Skeletal muscle tissue (tissue), 4 donors: ENCODE results near the gene HOMEZ. TPM values are rescaled to one million over a fixed set of nuclear protein-coding genes. Genes with fewer than 3 reads are reported as not detected.
"Not testable (repeated sequence)": the region's sequence is repeated elsewhere in the genome, so short reads cannot be mapped to it uniquely, and the experiment has no call there.

Source experiments
- H3K27ac ChIP-seq: one replicate; pipeline ENCODE4 v1.7.0; 2013; ENCODE audit warnings: mild to moderate bottlenecking, low read depth, low read length, inconsistent platforms
- H3K27me3 ChIP-seq, 3 donors: one replicate each; pipeline ENCODE4 v1.7.0; 2013; ENCODE audit warnings: low read length in 3 of 3; ENCODE audit not compliant: control insufficient read depth in 3 of 3, insufficient read depth in 3 of 3
- H3K36me3 ChIP-seq, 3 donors: one replicate each; pipeline ENCODE4 v1.7.0; 2013; ENCODE audit warnings: low read length in 3 of 3; ENCODE audit not compliant: control insufficient read depth in 3 of 3, insufficient read depth in 3 of 3
- H3K4me1 ChIP-seq, 3 donors: one replicate each; pipeline ENCODE4 v1.7.0; 2013; ENCODE audit warnings: low read length in 3 of 3, mild to moderate bottlenecking in 3 of 3; ENCODE audit not compliant: control insufficient read depth in 3 of 3, insufficient read depth in 3 of 3
- H3K4me3 ChIP-seq, 3 donors: one replicate each; pipeline ENCODE4 v1.7.0; 2013; ENCODE audit warnings: low read length in 3 of 3
- H3K9ac ChIP-seq, 3 donors: one replicate each; pipeline ENCODE4 v1.7.0; 2013; ENCODE audit warnings: low read length in 3 of 3, mild to moderate bottlenecking in 3 of 3, moderate library complexity in 2 of 3, low read depth in 1 of 3
- H3K9me3 ChIP-seq, 3 donors: one replicate each; pipeline ENCODE4 v1.7.0; 2013; ENCODE audit warnings: low read length in 3 of 3; ENCODE audit not compliant: control insufficient read depth in 3 of 3
- total RNA-seq: library from RNA; depleted of rRNA; stranded (reverse); fragments of >200 nt; gene quantifications from one replicate; pipeline ENCODE4 v1.2.3, GENCODE V29; 2014
- donor health status: Osteomylitis.

The HOMEZ gene
- total RNA-seq, 1 donor from 2014 or later, result 5.7 TPM

DNA sequence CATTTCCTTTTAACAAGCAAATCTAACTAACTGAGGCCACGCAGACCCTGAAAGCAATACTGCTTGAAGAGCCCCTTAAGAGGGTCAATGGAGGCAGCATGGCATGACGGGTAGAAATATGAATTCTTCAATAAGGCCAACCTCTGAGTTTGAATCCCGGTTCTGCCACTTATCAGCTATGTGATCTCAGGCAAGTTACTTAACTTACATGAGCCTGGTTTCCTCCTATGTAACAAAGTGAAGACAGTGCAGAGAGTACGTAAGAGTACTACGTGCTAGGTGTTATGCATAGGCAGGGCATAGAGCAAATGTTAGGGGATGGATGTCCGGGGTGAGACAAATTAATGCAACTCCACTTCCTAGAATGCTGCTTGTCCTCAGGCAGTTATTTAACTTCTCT lies 4.7 kb downstream of the HOMEZ start:
- H3K4me3 ChIP-seq, result no peak overlapping the region
- no peak overlapping the region for H3K9ac ChIP-seq
- H3K27ac ChIP-seq, result no peak overlapping the region
- peaks cover 7 to 16% (median 11%) of the 10 kb centered on the region in 3 donors for H3K4me1 ChIP-seq
- H3K9me3 ChIP-seq, result no peaks in the 10 kb centered on the region
- peaks cover 2 to 6% (median 5%) of the 10 kb centered on the region in 3 donors for H3K36me3 ChIP-seq
- H3K27me3 ChIP-seq, result no peaks in the 10 kb centered on the region

DNA sequence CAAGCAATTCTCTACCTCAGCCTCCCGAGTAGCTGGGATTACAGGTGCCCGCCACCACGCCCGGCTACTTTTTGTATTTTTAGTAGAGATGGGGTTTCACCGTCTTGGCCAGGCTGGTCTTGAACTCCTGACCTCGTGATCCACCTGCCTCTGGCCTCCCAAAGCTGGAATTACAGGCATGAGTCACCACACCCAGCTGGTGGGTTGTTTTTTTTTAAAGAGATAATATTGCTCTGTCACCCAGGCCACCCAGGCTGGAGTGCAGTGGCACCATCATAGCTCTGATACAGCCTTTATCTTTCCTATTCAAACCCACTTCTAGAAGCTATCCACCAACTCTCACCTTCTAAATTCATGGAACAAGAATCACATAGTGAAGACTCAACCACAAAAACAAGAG lies 8.0 kb downstream of the HOMEZ start:
- H3K27me3 ChIP-seq, H3K27ac ChIP-seq, H3K9me3 ChIP-seq, H3K4me1 ChIP-seq, H3K4me3 ChIP-seq, H3K9ac ChIP-seq: not testable (repeated sequence)
- H3K36me3 ChIP-seq, result peaks cover 7 to 14% (median 11%) of the 10 kb centered on the region in 3 donors

DNA sequence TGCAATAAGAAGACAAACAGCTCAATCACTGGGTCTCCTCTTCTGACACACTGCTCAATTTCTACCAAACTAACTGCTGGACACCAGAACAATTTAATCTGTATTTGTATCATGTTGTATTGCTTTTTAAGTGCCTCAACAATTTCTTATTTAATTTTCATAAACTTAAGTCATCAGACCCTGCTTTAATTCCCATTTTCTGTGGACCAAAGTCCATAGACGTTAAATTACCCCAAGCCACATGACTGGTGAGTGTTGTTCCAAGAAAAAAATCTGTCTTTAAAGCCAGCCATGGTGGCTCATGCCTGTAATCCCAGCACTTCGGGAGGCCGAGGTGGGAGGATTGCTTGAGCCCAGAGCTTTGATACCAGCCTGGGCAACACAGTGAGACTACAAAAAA lies 8.7 kb downstream of the HOMEZ start:
- H3K9ac ChIP-seq, result no peak overlapping the region
- no peaks in the 10 kb centered on the region for H3K9me3 ChIP-seq
- H3K36me3 ChIP-seq, result peaks cover 7 to 14% (median 9%) of the 10 kb centered on the region in 3 donors
- H3K27ac ChIP-seq, result no peak overlapping the region
- H3K4me1 ChIP-seq, result peaks cover 2 to 8% (median 3%) of the 10 kb centered on the region in 3 donors
- H3K4me3 ChIP-seq, result no peak overlapping the region
- H3K27me3 ChIP-seq, result no peaks in the 10 kb centered on the region

DNA sequence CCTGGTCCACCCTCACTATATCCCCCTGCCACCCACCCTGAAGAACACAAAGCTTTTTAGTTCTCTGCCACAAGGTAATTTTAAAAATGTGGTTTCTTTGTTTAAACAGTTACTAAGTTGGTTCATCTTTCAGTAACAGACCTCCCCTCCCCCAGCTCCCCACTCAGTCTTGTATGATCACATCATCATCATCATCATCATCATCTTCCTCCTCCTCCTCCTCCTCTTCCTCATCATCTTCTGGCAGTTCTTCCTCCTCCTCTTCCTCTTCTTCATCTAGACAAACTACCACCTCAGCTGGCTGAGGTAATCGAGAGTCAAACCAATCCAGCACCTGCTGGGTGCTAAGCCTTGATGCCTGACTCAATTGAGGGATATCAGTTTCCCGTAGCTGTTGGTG lies 10.5 kb downstream of the HOMEZ start:
- Histone ChIP-seq H3K36me3 (peaks cover 7 to 14% (median 9%) of the 10 kb centered on the region in 3 donors), H3K27ac (no peak overlapping the region), H3K9ac (no peak overlapping the region), H3K4me1 (peaks cover 2 to 7% (median 3%) of the 10 kb centered on the region in 3 donors), H3K27me3 (no peaks in the 10 kb centered on the region), H3K9me3 (no peaks in the 10 kb centered on the region), H3K4me3 (no peak overlapping the region)

- H3K9me3 ChIP-seq, result no peaks in the 10 kb centered on the region
- no peak overlapping the region for H3K4me3 ChIP-seq
- H3K27ac ChIP-seq, result no peak overlapping the region
- H3K4me1 ChIP-seq, result no peaks in the 10 kb centered on the region
- no peak overlapping the region for H3K9ac ChIP-seq
- H3K27me3 ChIP-seq, result no peaks in the 10 kb centered on the region
- no peaks in the 10 kb centered on the region for H3K36me3 ChIP-seq
These were observed 16.7 kb downstream of the HOMEZ start for GRCh38 chr14:23269193-23269592.

- not testable (repeated sequence) for H3K27ac ChIP-seq, H3K4me1 ChIP-seq, H3K36me3 ChIP-seq, H3K9ac ChIP-seq, H3K9me3 ChIP-seq, H3K4me3 ChIP-seq, H3K27me3 ChIP-seq
These were observed 25.1 kb downstream of the HOMEZ start for GRCh38 chr14:23260849-23261248.

- Histone ChIP-seq H3K4me3 (no peak overlapping the region), H3K27ac (no peak overlapping the region), H3K36me3 (no peaks in the 10 kb centered on the region)
These were observed 26.5 kb downstream of the HOMEZ start for GRCh38 chr14:23259426-23259825.

DNA sequence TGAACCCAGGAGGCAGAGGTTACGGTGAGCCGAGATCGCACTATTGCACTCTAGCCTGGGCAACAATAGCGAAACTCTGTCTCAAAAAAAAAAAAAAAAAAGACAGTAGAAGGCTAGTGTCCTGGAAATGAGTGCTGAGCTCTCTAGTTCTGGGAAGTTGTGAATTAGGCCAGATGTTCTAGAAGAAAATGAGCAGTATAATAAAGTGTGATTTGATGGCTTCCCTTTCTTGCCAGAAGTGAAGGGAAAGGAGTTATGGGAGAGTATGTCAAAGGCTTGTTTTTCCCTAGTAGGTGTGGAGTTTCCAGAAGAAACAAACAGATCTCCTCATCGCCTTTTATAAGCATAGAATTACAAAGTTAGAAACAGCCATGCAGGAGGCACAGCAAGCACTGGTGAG lies 27.7 kb downstream of the HOMEZ start:
- no peaks in the 10 kb centered on the region for H3K36me3 ChIP-seq
- no peaks in the 10 kb centered on the region for H3K4me1 ChIP-seq
- no peaks in the 10 kb centered on the region for H3K9me3 ChIP-seq
- H3K4me3 ChIP-seq, result no peak overlapping the region
- no peak overlapping the region for H3K27ac ChIP-seq
- H3K27me3 ChIP-seq, result peaks cover 0 to 4% (median 0%) of the 10 kb centered on the region in 3 donors
- H3K9ac ChIP-seq, result no peak overlapping the region

More at GRCh38 chr14:23259426-23259825, 26.5 kb downstream of the HOMEZ start:
- H3K4me1 ChIP-seq, result no peaks in the 10 kb centered on the region
- no peak overlapping the region for H3K9ac ChIP-seq
- peaks cover 0 to 4% (median 4%) of the 10 kb centered on the region in 3 donors for H3K27me3 ChIP-seq
- no peaks in the 10 kb centered on the region for H3K9me3 ChIP-seq

DNA sequence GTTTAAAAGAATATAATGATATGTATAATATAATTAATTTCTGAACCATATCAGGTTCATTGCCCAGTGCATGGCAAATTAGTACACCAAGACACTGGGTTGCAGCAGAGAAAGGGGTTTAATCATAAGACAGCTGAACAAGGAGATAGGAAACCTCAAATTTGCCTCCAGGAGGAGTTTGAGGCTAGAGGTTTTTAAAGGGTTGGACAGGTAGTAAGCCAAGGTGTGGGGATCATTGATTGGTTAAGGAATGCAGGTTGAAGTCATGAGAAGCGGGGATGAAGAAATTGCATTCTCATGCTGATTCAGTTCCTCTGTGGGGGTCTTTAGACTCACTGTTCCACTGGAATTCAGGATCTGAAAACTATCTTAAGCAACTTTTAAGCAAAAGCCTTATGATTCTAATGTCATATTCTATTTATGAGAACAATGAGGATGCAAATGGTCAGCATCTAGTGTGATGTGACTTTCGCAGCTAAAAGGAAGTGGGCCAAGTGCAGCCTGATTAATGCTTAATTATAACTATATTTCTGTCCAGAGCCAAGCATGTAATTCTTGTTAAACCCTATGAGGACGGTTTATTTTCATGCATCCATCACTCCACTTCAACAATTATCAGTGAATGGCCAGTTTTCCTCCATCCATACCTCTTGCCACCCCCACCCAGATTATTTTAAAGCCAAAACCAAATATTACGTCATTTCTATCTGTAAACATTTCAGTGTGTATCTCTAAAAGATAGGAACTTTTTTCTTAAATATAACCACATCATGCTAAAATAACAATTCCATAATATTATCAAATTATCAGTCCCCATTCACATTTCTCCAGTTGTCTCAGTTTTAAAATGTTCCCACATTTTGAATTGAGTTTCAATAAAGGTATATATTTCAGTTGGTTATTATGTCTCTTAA lies 33.3 kb downstream of the HOMEZ start:
- no peaks in the 10 kb centered on the region for H3K9me3 ChIP-seq
- no peak overlapping the region for H3K9ac ChIP-seq
- no peaks in the 10 kb centered on the region for H3K27me3 ChIP-seq
- H3K36me3 ChIP-seq, result no peaks in the 10 kb centered on the region
- no peaks in the 10 kb centered on the region for H3K4me1 ChIP-seq
- no peak overlapping the region for H3K27ac ChIP-seq
- H3K4me3 ChIP-seq, result no peak overlapping the region

- no peaks in the 10 kb centered on the region for H3K36me3 ChIP-seq
- no peaks in the 10 kb centered on the region for H3K9me3 ChIP-seq
- no peak overlapping the region for H3K27ac ChIP-seq
- H3K9ac ChIP-seq, result no peak overlapping the region
- H3K27me3 ChIP-seq, result no peaks in the 10 kb centered on the region
- no peak overlapping the region for H3K4me3 ChIP-seq
- no peaks in the 10 kb centered on the region for H3K4me1 ChIP-seq
These were observed 33.9 kb downstream of the HOMEZ start for GRCh38 chr14:23252006-23252405.
